ENCODE results near the gene RPS18. TPM values are rescaled to one million over a fixed set of nuclear protein-coding genes. Genes with fewer than 3 reads are reported as not detected.

The RPS18 gene
- total and polyA plus RNA-seq, 4 donors, result 742 to 1,432 (median 1,060) TPM

- no peak for DNase-seq (ENCODE audit: low spot score)
- peak overlapping the region; percentile 85 to 87 for H3K27ac ChIP-seq (ENCODE audit: low read depth in 1 of 2, low read length in 2 of 2)
- peak overlapping the region; percentile 68 for H3K9ac ChIP-seq (ENCODE audit: low read depth in 1 of 2, low read length in 2 of 2)
- no peaks in the 10 kb centered on the region for H3K27me3 ChIP-seq (ENCODE audit: control insufficient read depth in 4 of 4, insufficient read depth in 4 of 4, low read length in 3 of 4)
- no peaks in the 10 kb centered on the region for H3K9me3 ChIP-seq (ENCODE audit: control insufficient read depth in 4 of 4, low read length in 3 of 4)
- peak overlapping the region; percentile 74 to 93 (median 83) for H3K4me3 ChIP-seq (ENCODE audit: low read depth in 1 of 3, low read length in 3 of 3)
- WGBS, result 4% methylated on average over 14 of the region's 14 CpGs
- H3K4me1 ChIP-seq (ENCODE audit: control insufficient read depth in 4 of 4, insufficient read depth in 4 of 4, low read length in 3 of 4), result peaks cover 10 to 23% (median 20%) of the 10 kb centered on the region in 4 donors
- H3K36me3 ChIP-seq (ENCODE audit: control insufficient read depth in 4 of 4, insufficient read depth in 3 of 4, low read depth in 1 of 4, low read length in 3 of 4), result peaks cover 7 to 46% (median 24%) of the 10 kb centered on the region in 4 donors
- TF ChIP-seq RAD21 (IDR thresholded peaks at IDR 0.05) (no peak), FOXA2 (IDR thresholded peaks at IDR 0.05) (no peak), HNF4G (IDR thresholded peaks at IDR 0.05) (no peak), ZBTB33 (IDR thresholded peaks at IDR 0.05) (no peak), YY1 (IDR thresholded peaks at IDR 0.05) (no peak), MAX (IDR thresholded peaks at IDR 0.05) (no peak), TAF1 (conservative IDR thresholded peaks at IDR 0.05) (no peak), GABPA (IDR thresholded peaks at IDR 0.05 in 1 of 2, conservative IDR thresholded peaks at IDR 0.05 in 1 of 2) (no peak), FOXA1 (IDR thresholded peaks at IDR 0.05) (no peak), HNF4A (conservative IDR thresholded peaks at IDR 0.05) (no peak), NR2F2 (IDR thresholded peaks at IDR 0.05) (no peak), SP1 (IDR thresholded peaks at IDR 0.05) (no peak), EGR1 (IDR thresholded peaks at IDR 0.05; ENCODE audit: low read depth in 2 of 2) (no peak), JUND (IDR thresholded peaks at IDR 0.05) (no peak), ATF3 (IDR thresholded peaks at IDR 0.05) (no peak), CTCF (IDR thresholded peaks at IDR 0.05; ENCODE audit: low read depth, low read length, missing input control) (no peak), RXRA (IDR thresholded peaks at IDR 0.05) (no peak), REST (IDR thresholded peaks at IDR 0.05) (no peak)
Measured at GRCh38 chr6:33289784-33290315, 18.0 kb downstream of the RPS18 start.
